ENCODE data around the gene ABHD17C. TPM values are rescaled to one million over a fixed set of nuclear protein-coding genes. Genes with fewer than 3 reads are reported as not detected.

The ABHD17C gene
- total RNA-seq, 4 donors from 2014 or later, result 18.7 to 37.1 (median 27.1) TPM

GRCh38 chr15:80753161-80753560, 58.1 kb downstream of the ABHD17C start:
- Histone ChIP-seq H3K4me1 (peaks cover 0 to 12% (median 0%) of the 10 kb centered on the region in 3 donors), H3K9me3 (no peaks in the 10 kb centered on the region), H3K27me3 (no peaks in the 10 kb centered on the region), H3K27ac (no peak overlapping the region), H3K36me3 (peaks cover 0 to 72% (median 8%) of the 10 kb centered on the region in 3 donors), H3K4me3 (no peak overlapping the region)
- no peak for DNase-seq
- TF ChIP-seq POLR2A (IDR thresholded peaks at IDR 0.05) (no peak), CTCF (IDR thresholded peaks at IDR 0.05) (no peak)
- intact Hi-C loops (cut with DNase I), result no loop called here
- WGBS, 2 donors, result 36 to 51% methylated on average over 2 of the region's 2 CpGs

- Histone ChIP-seq H3K36me3 (peaks cover 0 to 69% (median 8%) of the 10 kb centered on the region in 3 donors), H3K4me3 (no peak overlapping the region), H3K27me3 (no peaks in the 10 kb centered on the region), H3K27ac (no peak overlapping the region), H3K4me1 (peaks cover 0 to 12% (median 0%) of the 10 kb centered on the region in 3 donors), H3K9me3 (no peaks in the 10 kb centered on the region)
- DNase-seq, result no peak
- TF ChIP-seq CTCF (IDR thresholded peaks at IDR 0.05) (no peak), POLR2A (IDR thresholded peaks at IDR 0.05) (no peak)
- 94 to 96% methylated on average over 8 of the region's 8 CpGs for WGBS, 2 donors
- intact Hi-C loops (cut with DNase I), result no loop called here
Observed at GRCh38 chr15:80754014-80754413, 58.9 kb downstream of the ABHD17C start.

GRCh38 chr15:80755885-80756284, 60.8 kb downstream of the ABHD17C start:
- Histone ChIP-seq H3K9me3 (no peaks in the 10 kb centered on the region), H3K4me1 (peaks cover 0 to 12% (median 0%) of the 10 kb centered on the region in 3 donors), H3K27ac (no peak overlapping the region), H3K27me3 (no peaks in the 10 kb centered on the region), H3K4me3 (no peak overlapping the region), H3K36me3 (peaks cover 0 to 53% (median 8%) of the 10 kb centered on the region in 3 donors)
- 67 to 69% methylated on average over 3 of the region's 3 CpGs for WGBS, 2 donors
- no peak for DNase-seq
- TF ChIP-seq POLR2A (IDR thresholded peaks at IDR 0.05), result no peak
- TF ChIP-seq CTCF (IDR thresholded peaks at IDR 0.05), result no peak
- intact Hi-C loops (cut with DNase I), result no loop called here

- DNase-seq, result no peak
- Histone ChIP-seq H3K4me1 (peaks cover 0 to 9% (median 0%) of the 10 kb centered on the region in 3 donors), H3K9me3 (no peaks in the 10 kb centered on the region), H3K27me3 (no peaks in the 10 kb centered on the region), H3K36me3 (peaks cover 0 to 35% (median 8%) of the 10 kb centered on the region in 3 donors), H3K4me3 (no peak overlapping the region), H3K27ac (no peak overlapping the region)
- intact Hi-C loops (cut with DNase I), result no loop called here
- TF ChIP-seq CTCF (IDR thresholded peaks at IDR 0.05) (no peak), POLR2A (IDR thresholded peaks at IDR 0.05) (no peak)
- WGBS, 2 donors, result 70 to 77% methylated on average over 6 of the region's 6 CpGs
Observed at GRCh38 chr15:80758130-80758745, 63.1 kb downstream of the ABHD17C start.

- TF ChIP-seq POLR2A (IDR thresholded peaks at IDR 0.05), result no peak
- no peak for TF ChIP-seq CTCF (IDR thresholded peaks at IDR 0.05)
- DNase-seq, result no peak
- WGBS, 2 donors, result 33 to 37% methylated on average over 4 of the region's 4 CpGs
- Histone ChIP-seq H3K4me1 (peaks cover 0 to 8% (median 0%) of the 10 kb centered on the region in 3 donors), H3K4me3 (no peak overlapping the region), H3K36me3 (peaks cover 0 to 8% (median under 1%) of the 10 kb centered on the region in 3 donors), H3K27me3 (no peaks in the 10 kb centered on the region), H3K27ac (no peak overlapping the region), H3K9me3 (no peaks in the 10 kb centered on the region)
- intact Hi-C loops (cut with DNase I), result loop anchor here (10.0 kb wide), 1 partner anchor 66 kb away; the partner anchor contains the start of gene ABHD17C
Observed at GRCh38 chr15:80760960-80761359, 65.8 kb downstream of the ABHD17C start.
